NCI-H1105 (cell line): ENCODE measurements around the gene MCM3AP.
"Not testable (repeated sequence)": the region's sequence is repeated elsewhere in the genome, so short reads cannot be mapped to it uniquely, and the experiment has no call there.

Experiments
- DNase-seq: peaks from one replicate; lab custom pipeline; 2025; lab: John Stamatoyannopoulos, UW

MCM3AP gene

GRCh38 chr21:46203203-46203600 is 82.2 kb downstream of the MCM3AP start:
- DNase-seq = no peak

- no peak for DNase-seq
Measured at GRCh38 chr21:46202592-46203202, 82.7 kb downstream of the MCM3AP start.

- not testable (repeated sequence) for DNase-seq
Measured at GRCh38 chr21:46200877-46201803, 84.3 kb downstream of the MCM3AP start.

GRCh38 chr21:46199436-46200373 is 85.7 kb downstream of the MCM3AP start:
- no peak for DNase-seq

- no peak for DNase-seq
Measured at GRCh38 chr21:46196733-46197132, 88.7 kb downstream of the MCM3AP start.

- DNase-seq = no peak
Measured at GRCh38 chr21:46195595-46196195, 89.7 kb downstream of the MCM3AP start.

- DNase-seq = no peak
Measured at GRCh38 chr21:46194374-46195334, 90.8 kb downstream of the MCM3AP start.

GRCh38 chr21:46193829-46194373 is 91.5 kb downstream of the MCM3AP start:
- no peak for DNase-seq

- DNase-seq = no peak
Measured at GRCh38 chr21:46191686-46192575, 93.5 kb downstream of the MCM3AP start.

GRCh38 chr21:46191257-46191685 is 94.1 kb downstream of the MCM3AP start:
- DNase-seq = no peak

- no peak for DNase-seq
Measured at GRCh38 chr21:46190491-46191131, 94.8 kb downstream of the MCM3AP start.

GRCh38 chr21:46189959-46190490 is 95.4 kb downstream of the MCM3AP start:
- DNase-seq = no peak

- no peak for DNase-seq
Measured at GRCh38 chr21:46189213-46189958, 96.0 kb downstream of the MCM3AP start.

GRCh38 chr21:46188226-46189212 is 96.9 kb downstream of the MCM3AP start:
- no peak for DNase-seq

- no peak for DNase-seq
Measured at GRCh38 chr21:46187814-46188213, 97.6 kb downstream of the MCM3AP start.

- no peak for DNase-seq
Measured at GRCh38 chr21:46187261-46187660, 98.2 kb downstream of the MCM3AP start.
